Erythroblast (primary cell): ENCODE measurements around the gene PRKCZ.

Experiments
- GATA1 ChIP-seq: IDR thresholded peaks from 2 replicates; pipeline ENCODE4 v1.6.1; 2011; ENCODE audit warnings: low read depth, mild to moderate bottlenecking, control low read depth, low read length, moderate library complexity
- POLR2A ChIP-seq: IDR thresholded peaks from 2 replicates; pipeline ENCODE4 v1.6.1; 2011; ENCODE audit warnings: mild to moderate bottlenecking, low read length

DNA sequence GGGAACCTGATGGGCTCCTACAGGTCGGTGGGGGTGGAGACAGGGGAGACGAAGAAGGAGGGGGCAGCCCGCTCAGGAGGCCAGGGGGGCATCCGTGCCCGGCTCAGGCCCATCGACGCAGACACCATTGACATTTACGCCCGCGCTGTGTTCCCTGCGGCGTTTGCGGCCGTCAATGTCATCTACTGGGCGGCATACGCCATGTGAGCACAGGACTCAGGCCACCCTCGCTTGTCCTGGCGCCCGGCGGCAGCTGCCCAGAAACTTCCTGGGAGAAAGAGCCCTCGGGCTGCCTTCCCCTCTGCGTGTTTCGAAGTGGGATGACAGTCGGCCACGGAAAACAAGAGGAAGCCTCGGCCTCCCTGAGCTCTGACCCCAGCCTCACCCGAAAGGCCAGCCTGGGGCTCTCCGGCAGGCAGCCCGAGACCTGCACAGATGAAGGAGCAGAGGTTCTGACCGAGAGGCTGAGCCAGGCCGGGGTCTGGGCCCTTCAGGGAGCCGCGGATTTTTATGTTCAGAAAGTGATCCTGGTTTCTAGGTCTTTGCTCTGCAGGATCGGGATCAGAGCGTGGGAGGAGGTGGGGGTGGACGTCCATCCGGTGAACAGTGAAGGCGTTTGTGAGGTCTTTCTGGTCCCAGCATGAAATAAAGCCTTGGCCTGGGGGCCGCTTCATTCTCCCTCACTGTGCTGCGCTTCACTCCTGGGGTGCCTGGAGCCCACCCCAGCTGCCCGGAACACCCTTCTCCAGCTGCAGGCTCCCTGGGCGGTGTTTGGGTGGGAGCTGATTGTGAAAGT lies 19.9 kb upstream of the PRKCZ start:
- no peak for TF ChIP-seq POLR2A
- no peak for TF ChIP-seq GATA1
